Activated T-cell treated with anti-CD3 and anti-CD28 coated beads, Interleukin-2, amount 50 U/mL, for 4 hours (primary cell): ENCODE results near the gene KCNAB1. TPM values are rescaled to one million over a fixed set of nuclear protein-coding genes. Genes with fewer than 3 reads are reported as not detected.
"Not testable (repeated sequence)": the region's sequence is repeated elsewhere in the genome, so short reads cannot be mapped to it uniquely, and the experiment has no call there.

Experiments used
- ATAC-seq, 2 donors: fragments of 200-7000 bp; cut with Tn5 transposase; one replicate each; pipeline ENCODE4 v1.10.0; 2021
- DNase-seq: peaks from one replicate; pipeline ENCODE4 v3.0.0-alpha.2; 2020
- H3K27me3 Mint-ChIP-seq: one replicate; pipeline ENCODE4 v1.8.0; 2021; ENCODE audit warnings: low read depth, mixed read lengths
- H3K36me3 Mint-ChIP-seq: one replicate; pipeline ENCODE4 v1.8.0; 2022; ENCODE audit warnings: mixed read lengths; ENCODE audit not compliant: insufficient read depth
- H3K4me1 Mint-ChIP-seq: one replicate; pipeline ENCODE4 v1.8.0; 2021; ENCODE audit warnings: low read depth, mixed read lengths
- H3K4me3 Mint-ChIP-seq: one replicate; pipeline ENCODE4 v1.8.0; 2021; ENCODE audit warnings: mild to moderate bottlenecking, moderate library complexity, mixed read lengths
- H3K9me3 Mint-ChIP-seq: one replicate; pipeline ENCODE4 v1.8.0; 2021; ENCODE audit warnings: mixed read lengths
- total RNA-seq, 3 donors: library from RNA; stranded (reverse); gene quantifications; one replicate each; pipeline ENCODE4 v1.2.1, GENCODE V29; 2021

The KCNAB1 gene
- total RNA-seq = not detected

GRCh38 chr3:156120528-156121251 is at the start of gene KCNAB1:
KCNAB1 (plus strand) TSS chr3:156120578.
- no peaks in the 10 kb centered on the region for H3K4me1 Mint-ChIP-seq
- no peaks in the 10 kb centered on the region for H3K27me3 Mint-ChIP-seq

GRCh38 chr3:156071031-156071430 is 49.3 kb upstream of the KCNAB1 start:
- no peaks in the 10 kb centered on the region for H3K4me1 Mint-ChIP-seq
- peaks cover 1% of the 10 kb centered on the region for H3K9me3 Mint-ChIP-seq
- peaks cover 23% of the 10 kb centered on the region for H3K27me3 Mint-ChIP-seq
- DNase-seq (no peak), ATAC-seq (no peak)
- H3K36me3 Mint-ChIP-seq = no peaks in the 10 kb centered on the region
- no peak overlapping the region for H3K4me3 Mint-ChIP-seq

More at GRCh38 chr3:156120528-156121251, at the start of gene KCNAB1:
- Mint-ChIP-seq H3K9me3 (no peaks in the 10 kb centered on the region), H3K4me3 (no peak within 1 kb of the TSS), H3K36me3 (no peaks in the 10 kb centered on the region)
- no peak for ATAC-seq
- DNase-seq = no peak

GRCh38 chr3:156072950-156073657 is 47.3 kb upstream of the KCNAB1 start:
- H3K9me3 Mint-ChIP-seq, ATAC-seq, DNase-seq, H3K4me3 Mint-ChIP-seq, H3K4me1 Mint-ChIP-seq, H3K36me3 Mint-ChIP-seq: not testable (repeated sequence)
- H3K27me3 Mint-ChIP-seq = peaks cover 19% of the 10 kb centered on the region

- Mint-ChIP-seq H3K4me3 (no peak overlapping the region), H3K9me3 (no peaks in the 10 kb centered on the region), H3K36me3 (no peaks in the 10 kb centered on the region), H3K4me1 (no peaks in the 10 kb centered on the region), H3K27me3 (peaks cover 7% of the 10 kb centered on the region)
- DNase-seq (no peak), ATAC-seq (no peak)
Observed at GRCh38 chr3:156090126-156090525, 30.3 kb upstream of the KCNAB1 start.

GRCh38 chr3:156093964-156094363 is 26.4 kb upstream of the KCNAB1 start:
- H3K4me3 Mint-ChIP-seq = no peak overlapping the region
- ATAC-seq (no peak), DNase-seq (no peak)
- H3K9me3 Mint-ChIP-seq = no peaks in the 10 kb centered on the region
- no peaks in the 10 kb centered on the region for H3K4me1 Mint-ChIP-seq
- no peaks in the 10 kb centered on the region for H3K36me3 Mint-ChIP-seq
- H3K27me3 Mint-ChIP-seq = peaks cover 11% of the 10 kb centered on the region

DNA sequence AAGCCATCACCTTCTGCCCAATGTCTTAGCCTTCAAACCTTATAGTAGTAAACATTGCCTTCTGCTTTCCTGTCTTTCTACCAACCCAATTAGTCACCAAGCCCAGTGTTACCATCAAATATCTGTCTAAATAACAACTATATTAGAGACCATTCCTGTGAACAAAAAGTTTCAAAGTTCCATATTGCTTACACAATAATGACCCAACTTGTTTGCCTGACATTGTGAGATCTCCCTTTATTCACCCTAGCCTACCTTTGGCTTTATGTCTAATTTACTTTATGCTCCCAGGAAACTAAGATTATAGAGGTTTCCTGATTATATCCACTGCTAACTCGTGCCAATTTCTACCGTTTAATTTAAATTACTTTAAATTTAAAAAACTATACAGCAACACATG is 26.0 kb upstream of the KCNAB1 start:
- Mint-ChIP-seq H3K27me3 (peaks cover 11% of the 10 kb centered on the region), H3K4me3 (no peak overlapping the region), H3K9me3 (no peaks in the 10 kb centered on the region), H3K36me3 (no peaks in the 10 kb centered on the region), H3K4me1 (no peaks in the 10 kb centered on the region)
- DNase-seq (no peak), ATAC-seq (no peak)

GRCh38 chr3:156095652-156096051 is 24.7 kb upstream of the KCNAB1 start:
- not testable (repeated sequence) for H3K9me3 Mint-ChIP-seq, H3K36me3 Mint-ChIP-seq, H3K4me1 Mint-ChIP-seq, DNase-seq, ATAC-seq, H3K4me3 Mint-ChIP-seq
- H3K27me3 Mint-ChIP-seq = peaks cover 11% of the 10 kb centered on the region

DNA sequence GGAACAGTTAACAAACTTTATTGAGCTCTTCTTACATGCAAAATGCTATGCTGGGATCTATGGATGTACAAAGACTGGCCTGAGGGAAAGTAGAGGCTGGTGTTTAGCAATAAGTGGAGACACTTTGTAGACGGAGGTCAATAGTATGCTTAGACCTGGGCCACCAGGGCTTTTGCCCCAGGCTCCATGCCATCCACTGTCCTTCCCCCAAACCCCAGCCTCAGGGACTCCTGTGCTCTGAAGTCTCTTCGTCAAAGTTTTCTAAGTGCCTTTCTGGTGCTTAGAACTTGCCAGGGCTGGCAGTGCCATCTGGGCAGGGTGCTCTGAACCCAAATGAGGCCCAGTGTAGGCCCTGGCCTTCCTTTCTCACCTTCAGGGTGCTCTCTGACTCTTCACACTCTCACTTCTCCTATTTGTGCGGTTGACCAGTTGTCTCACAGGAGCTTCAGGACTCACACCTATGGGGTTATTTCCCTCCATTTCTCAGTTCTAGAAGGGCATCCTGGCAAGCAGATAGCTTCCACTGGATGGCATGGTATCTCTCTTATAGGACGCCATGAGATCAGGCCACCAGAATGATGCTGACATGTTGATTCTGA is 21.8 kb upstream of the KCNAB1 start:
- Mint-ChIP-seq H3K36me3 (no peaks in the 10 kb centered on the region), H3K4me3 (no peak overlapping the region), H3K4me1 (no peaks in the 10 kb centered on the region), H3K27me3 (peaks cover 4% of the 10 kb centered on the region), H3K9me3 (no peaks in the 10 kb centered on the region)
- DNase-seq (no peak), ATAC-seq (no peak)

GRCh38 chr3:156099348-156099747 is 21.0 kb upstream of the KCNAB1 start:
- H3K9me3 Mint-ChIP-seq, ATAC-seq, H3K27me3 Mint-ChIP-seq, H3K4me1 Mint-ChIP-seq, DNase-seq, H3K36me3 Mint-ChIP-seq, H3K4me3 Mint-ChIP-seq: not testable (repeated sequence)

- not testable (repeated sequence) for H3K9me3 Mint-ChIP-seq, H3K4me3 Mint-ChIP-seq, H3K4me1 Mint-ChIP-seq, ATAC-seq, DNase-seq, H3K36me3 Mint-ChIP-seq, H3K27me3 Mint-ChIP-seq
Observed at GRCh38 chr3:156099984-156100383, 20.4 kb upstream of the KCNAB1 start.

GRCh38 chr3:156102267-156102931 is 18.0 kb upstream of the KCNAB1 start:
- DNase-seq = no peak
- no peaks in the 10 kb centered on the region for H3K9me3 Mint-ChIP-seq
- H3K36me3 Mint-ChIP-seq = no peaks in the 10 kb centered on the region
- peaks cover 5% of the 10 kb centered on the region for H3K27me3 Mint-ChIP-seq
- H3K4me3 Mint-ChIP-seq = no peak overlapping the region
- H3K4me1 Mint-ChIP-seq = peaks cover 2% of the 10 kb centered on the region
- no peak for ATAC-seq

- H3K36me3 Mint-ChIP-seq = no peaks in the 10 kb centered on the region
- peaks cover 2% of the 10 kb centered on the region for H3K4me1 Mint-ChIP-seq
- DNase-seq (no peak), ATAC-seq (no peak)
- H3K9me3 Mint-ChIP-seq = no peaks in the 10 kb centered on the region
- peaks cover 8% of the 10 kb centered on the region for H3K27me3 Mint-ChIP-seq
- H3K4me3 Mint-ChIP-seq = no peak overlapping the region
Observed at GRCh38 chr3:156106721-156107373, 13.5 kb upstream of the KCNAB1 start.

GRCh38 chr3:156107504-156107903 is 12.9 kb upstream of the KCNAB1 start:
- no peak for ATAC-seq
- no peak overlapping the region for H3K4me3 Mint-ChIP-seq
- DNase-seq = no peak
- H3K9me3 Mint-ChIP-seq = no peaks in the 10 kb centered on the region
- peaks cover 8% of the 10 kb centered on the region for H3K27me3 Mint-ChIP-seq
- peaks cover 2% of the 10 kb centered on the region for H3K4me1 Mint-ChIP-seq
- H3K36me3 Mint-ChIP-seq = no peaks in the 10 kb centered on the region

- Mint-ChIP-seq H3K4me3 (no peak overlapping the region), H3K36me3 (no peaks in the 10 kb centered on the region), H3K27me3 (peaks cover 14% of the 10 kb centered on the region), H3K4me1 (peaks cover 2% of the 10 kb centered on the region), H3K9me3 (no peaks in the 10 kb centered on the region)
- no peak for ATAC-seq
- DNase-seq = no peak
Observed at GRCh38 chr3:156108616-156109015, 11.8 kb upstream of the KCNAB1 start.
